Prostate gland (tissue), 2 donors: Measurements from ENCODE around the gene TBC1D3.
"Not testable (repeated sequence)": the region's sequence is repeated elsewhere in the genome, so short reads cannot be mapped to it uniquely, and the experiment has no call there.

Experiments used
- POLR2A ChIP-seq: fragments of 450-650 bp; IDR thresholded peaks from one replicate; pipeline ENCODE4 v1.6.1; 2016; ENCODE audit warnings: antibody characterized with exemption, mild to moderate bottlenecking
- POLR2AphosphoS5 ChIP-seq: sonication (generic); formaldehyde crosslinking; IDR thresholded peaks from one replicate; pipeline ENCODE4 v1.6.1; 2017; ENCODE audit warnings: antibody characterized with exemption
- TF ChIP-seq, protein P1 (sequence below), 4 experiments: fragments of 200-600 bp in 2 of 4; fragments of 450-650 bp in 2 of 4; sonication (generic) in 2 of 4; IDR thresholded peaks; 1 replicate in 3 of 4; 2 replicates in 1 of 4; pipeline ENCODE4 v1.5.1; 2016 to 2019; ENCODE audit warnings: antibody characterized with exemption in 4 of 4, mild to moderate bottlenecking in 2 of 4, moderate library complexity in 2 of 4

- TF ChIP-seq POLR2A, POLR2AphosphoS5: not testable (repeated sequence)
- TF ChIP-seq, protein P1, sequence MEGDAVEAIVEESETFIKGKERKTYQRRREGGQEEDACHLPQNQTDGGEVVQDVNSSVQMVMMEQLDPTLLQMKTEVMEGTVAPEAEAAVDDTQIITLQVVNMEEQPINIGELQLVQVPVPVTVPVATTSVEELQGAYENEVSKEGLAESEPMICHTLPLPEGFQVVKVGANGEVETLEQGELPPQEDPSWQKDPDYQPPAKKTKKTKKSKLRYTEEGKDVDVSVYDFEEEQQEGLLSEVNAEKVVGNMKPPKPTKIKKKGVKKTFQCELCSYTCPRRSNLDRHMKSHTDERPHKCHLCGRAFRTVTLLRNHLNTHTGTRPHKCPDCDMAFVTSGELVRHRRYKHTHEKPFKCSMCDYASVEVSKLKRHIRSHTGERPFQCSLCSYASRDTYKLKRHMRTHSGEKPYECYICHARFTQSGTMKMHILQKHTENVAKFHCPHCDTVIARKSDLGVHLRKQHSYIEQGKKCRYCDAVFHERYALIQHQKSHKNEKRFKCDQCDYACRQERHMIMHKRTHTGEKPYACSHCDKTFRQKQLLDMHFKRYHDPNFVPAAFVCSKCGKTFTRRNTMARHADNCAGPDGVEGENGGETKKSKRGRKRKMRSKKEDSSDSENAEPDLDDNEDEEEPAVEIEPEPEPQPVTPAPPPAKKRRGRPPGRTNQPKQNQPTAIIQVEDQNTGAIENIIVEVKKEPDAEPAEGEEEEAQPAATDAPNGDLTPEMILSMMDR (IDR thresholded peaks at IDR 0.05), result not testable (repeated sequence)
These were observed 33.6 kb upstream of the TBC1D3 start for GRCh38 chr17:38225844-38226495.
